Measurements from ENCODE around the gene CD244.

DNA sequence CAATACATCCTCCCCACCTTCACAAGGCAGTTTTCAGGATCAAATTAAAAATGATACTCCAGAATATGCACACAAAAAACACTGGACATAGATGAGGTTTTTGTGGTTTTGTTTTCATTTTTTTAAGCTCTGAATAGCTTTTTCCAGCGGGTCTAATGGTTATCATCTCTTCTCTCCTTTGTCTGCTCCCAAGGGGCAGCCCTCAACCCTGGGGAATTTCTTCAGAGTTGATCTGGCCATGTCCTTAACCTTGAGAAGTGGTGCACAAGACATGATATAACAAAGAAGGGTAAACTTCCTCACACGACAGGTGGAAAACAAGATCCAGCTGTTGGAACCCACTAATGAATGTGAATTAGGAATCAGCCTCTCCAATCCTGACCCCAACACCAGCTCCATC lies 1.5 kb upstream of the CD244 start:
- TF ChIP-seq, protein P1, sequence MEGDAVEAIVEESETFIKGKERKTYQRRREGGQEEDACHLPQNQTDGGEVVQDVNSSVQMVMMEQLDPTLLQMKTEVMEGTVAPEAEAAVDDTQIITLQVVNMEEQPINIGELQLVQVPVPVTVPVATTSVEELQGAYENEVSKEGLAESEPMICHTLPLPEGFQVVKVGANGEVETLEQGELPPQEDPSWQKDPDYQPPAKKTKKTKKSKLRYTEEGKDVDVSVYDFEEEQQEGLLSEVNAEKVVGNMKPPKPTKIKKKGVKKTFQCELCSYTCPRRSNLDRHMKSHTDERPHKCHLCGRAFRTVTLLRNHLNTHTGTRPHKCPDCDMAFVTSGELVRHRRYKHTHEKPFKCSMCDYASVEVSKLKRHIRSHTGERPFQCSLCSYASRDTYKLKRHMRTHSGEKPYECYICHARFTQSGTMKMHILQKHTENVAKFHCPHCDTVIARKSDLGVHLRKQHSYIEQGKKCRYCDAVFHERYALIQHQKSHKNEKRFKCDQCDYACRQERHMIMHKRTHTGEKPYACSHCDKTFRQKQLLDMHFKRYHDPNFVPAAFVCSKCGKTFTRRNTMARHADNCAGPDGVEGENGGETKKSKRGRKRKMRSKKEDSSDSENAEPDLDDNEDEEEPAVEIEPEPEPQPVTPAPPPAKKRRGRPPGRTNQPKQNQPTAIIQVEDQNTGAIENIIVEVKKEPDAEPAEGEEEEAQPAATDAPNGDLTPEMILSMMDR (IDR thresholded peaks at IDR 0.05), result no peak
- no peak for TF ChIP-seq POLR2AphosphoS5 (IDR thresholded peaks at IDR 0.05; ENCODE audit: insufficient read depth in 1 of 2, low read depth in 1 of 2)
